HG02840 (cell line): ENCODE data around the gene ADCY1.

Experiments used
- ATAC-seq: cut with Tn5 transposase; IDR thresholded peaks from one replicate; pipeline ENCODE4 v1.9.1; 2021; ENCODE audit warnings: mild to moderate bottlenecking, moderate library complexity, moderate number of reproducible peaks; ENCODE audit not compliant: unreplicated experiment, low FRiP score

The ADCY1 gene

GRCh38 chr7:45689011-45689796, 115.0 kb downstream of the ADCY1 start:
- no peak for ATAC-seq

GRCh38 chr7:45689797-45690761, 115.9 kb downstream of the ADCY1 start:
- ATAC-seq: no peak

- ATAC-seq: no peak
Observed at GRCh38 chr7:45690762-45691150, 116.6 kb downstream of the ADCY1 start.

- no peak for ATAC-seq
Observed at GRCh38 chr7:45691155-45691656, 117.0 kb downstream of the ADCY1 start.

GRCh38 chr7:45692031-45692430, 117.9 kb downstream of the ADCY1 start:
- ATAC-seq: no peak

GRCh38 chr7:45695249-45695995, 121.3 kb downstream of the ADCY1 start:
- ATAC-seq: no peak

- ATAC-seq: no peak
Observed at GRCh38 chr7:45696476-45696875, 122.3 kb downstream of the ADCY1 start.

- no peak for ATAC-seq
Observed at GRCh38 chr7:45697576-45698136, 123.5 kb downstream of the ADCY1 start.

- ATAC-seq: no peak
Observed at GRCh38 chr7:45698303-45699014, 124.3 kb downstream of the ADCY1 start.

- ATAC-seq: no peak
Observed at GRCh38 chr7:45699015-45699309, 124.8 kb downstream of the ADCY1 start.

- no peak for ATAC-seq
Observed at GRCh38 chr7:45699726-45700390, 125.7 kb downstream of the ADCY1 start.

- ATAC-seq: no peak
Observed at GRCh38 chr7:45700556-45700955, 126.4 kb downstream of the ADCY1 start.

GRCh38 chr7:45701701-45702510, 127.7 kb downstream of the ADCY1 start:
- no peak for ATAC-seq

- ATAC-seq: no peak
Observed at GRCh38 chr7:45702751-45703150, 128.6 kb downstream of the ADCY1 start.

- ATAC-seq: no peak
Observed at GRCh38 chr7:45703373-45703821, 129.2 kb downstream of the ADCY1 start.

- no peak for ATAC-seq
Observed at GRCh38 chr7:45703911-45704682, 129.9 kb downstream of the ADCY1 start.

GRCh38 chr7:45704683-45705016, 130.5 kb downstream of the ADCY1 start:
- ATAC-seq: no peak
